ENCODE results near the gene PFN1.

The PFN1 gene

DNA sequence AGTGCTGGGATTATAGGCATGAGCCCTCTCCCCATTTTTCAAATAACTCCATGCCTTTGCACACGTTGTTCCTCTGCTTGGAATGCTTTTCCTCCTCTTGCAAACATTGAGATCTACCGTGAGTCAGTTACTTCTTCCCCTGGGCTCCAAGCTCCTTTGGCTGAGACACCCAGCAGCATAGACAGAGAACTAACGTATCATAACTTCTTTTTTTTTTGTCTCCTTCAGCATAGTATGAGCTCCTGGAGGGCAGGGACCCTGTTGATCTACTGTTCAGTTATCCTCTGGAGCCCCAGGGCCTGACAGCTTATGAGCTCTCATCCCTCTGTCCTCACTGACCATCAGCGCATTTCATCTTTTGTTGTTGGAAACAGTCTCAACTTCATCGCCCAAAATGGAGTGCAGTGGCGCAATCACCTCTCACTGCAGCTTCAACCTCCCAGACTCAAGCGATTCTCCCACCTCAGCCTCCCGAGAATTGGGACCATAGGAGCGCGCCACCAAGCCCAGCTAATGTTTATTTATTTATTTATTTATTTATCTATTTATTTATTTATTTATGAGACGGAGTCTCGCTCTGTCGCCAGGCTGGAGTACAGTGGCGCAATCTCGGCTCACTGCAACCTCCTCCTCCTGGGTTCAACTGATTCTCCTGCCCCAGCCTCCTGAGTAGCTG, 17.1 kb upstream of the PFN1 start:
- Histone ChIP-seq H3K27ac (no peak overlapping the region), H3K36me3 (peaks cover 24% of the 10 kb centered on the region), H3K27me3 (ENCODE audit: insufficient read depth, low read depth, severe bottlenecking) (no peaks in the 10 kb centered on the region), H3K4me3 (ENCODE audit: low read depth, low read length) (no peak overlapping the region), H3K9me3 (ENCODE audit: severe bottlenecking) (no peaks in the 10 kb centered on the region)
- DNase-seq = no peak
- TF ChIP-seq, protein P1, sequence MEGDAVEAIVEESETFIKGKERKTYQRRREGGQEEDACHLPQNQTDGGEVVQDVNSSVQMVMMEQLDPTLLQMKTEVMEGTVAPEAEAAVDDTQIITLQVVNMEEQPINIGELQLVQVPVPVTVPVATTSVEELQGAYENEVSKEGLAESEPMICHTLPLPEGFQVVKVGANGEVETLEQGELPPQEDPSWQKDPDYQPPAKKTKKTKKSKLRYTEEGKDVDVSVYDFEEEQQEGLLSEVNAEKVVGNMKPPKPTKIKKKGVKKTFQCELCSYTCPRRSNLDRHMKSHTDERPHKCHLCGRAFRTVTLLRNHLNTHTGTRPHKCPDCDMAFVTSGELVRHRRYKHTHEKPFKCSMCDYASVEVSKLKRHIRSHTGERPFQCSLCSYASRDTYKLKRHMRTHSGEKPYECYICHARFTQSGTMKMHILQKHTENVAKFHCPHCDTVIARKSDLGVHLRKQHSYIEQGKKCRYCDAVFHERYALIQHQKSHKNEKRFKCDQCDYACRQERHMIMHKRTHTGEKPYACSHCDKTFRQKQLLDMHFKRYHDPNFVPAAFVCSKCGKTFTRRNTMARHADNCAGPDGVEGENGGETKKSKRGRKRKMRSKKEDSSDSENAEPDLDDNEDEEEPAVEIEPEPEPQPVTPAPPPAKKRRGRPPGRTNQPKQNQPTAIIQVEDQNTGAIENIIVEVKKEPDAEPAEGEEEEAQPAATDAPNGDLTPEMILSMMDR (IDR thresholded peaks at IDR 0.05; ENCODE audit: low read depth, low read length) = no peak

DNA sequence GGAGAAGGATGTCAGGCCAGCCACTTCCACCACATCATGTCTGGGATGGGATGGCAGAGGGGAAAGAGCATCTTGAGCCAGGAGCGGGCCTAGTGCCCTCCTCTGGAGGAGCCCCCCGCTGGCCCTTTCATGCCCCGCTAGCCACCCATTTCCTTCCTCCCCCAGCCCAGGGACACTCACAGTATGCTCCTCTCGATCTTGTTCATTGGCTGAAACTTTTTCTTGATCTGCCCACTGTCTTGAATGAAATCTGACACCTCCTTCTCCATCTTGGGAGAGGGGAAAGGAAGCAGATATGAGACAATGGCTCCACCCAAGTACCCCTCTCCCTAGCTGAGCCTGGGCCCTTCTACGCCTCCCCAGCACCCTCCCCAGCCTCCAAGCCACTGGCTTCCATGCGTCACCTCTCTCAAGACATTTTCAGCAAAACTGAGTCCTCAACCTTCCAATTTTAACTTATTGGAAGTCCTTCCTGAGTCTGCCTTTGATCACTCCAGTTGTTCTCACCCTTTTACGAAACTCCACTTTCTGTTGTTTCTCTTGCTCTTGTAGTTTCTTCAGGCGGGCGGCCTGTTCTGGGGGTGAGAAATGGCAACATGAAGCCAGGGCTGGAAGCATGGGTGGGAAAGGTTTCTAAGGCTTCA, 12.1 kb upstream of the PFN1 start:
- no peak overlapping the region for H3K4me3 ChIP-seq (ENCODE audit: low read depth, low read length)
- H3K27me3 ChIP-seq (ENCODE audit: insufficient read depth, low read depth, severe bottlenecking) = no peaks in the 10 kb centered on the region
- no peak overlapping the region for H3K27ac ChIP-seq
- DNase-seq = no peak
- H3K9me3 ChIP-seq (ENCODE audit: severe bottlenecking) = no peaks in the 10 kb centered on the region
- peaks cover 12% of the 10 kb centered on the region for H3K36me3 ChIP-seq
- TF ChIP-seq, protein P1 (IDR thresholded peaks at IDR 0.05; ENCODE audit: low read depth, low read length) = no peak

DNA sequence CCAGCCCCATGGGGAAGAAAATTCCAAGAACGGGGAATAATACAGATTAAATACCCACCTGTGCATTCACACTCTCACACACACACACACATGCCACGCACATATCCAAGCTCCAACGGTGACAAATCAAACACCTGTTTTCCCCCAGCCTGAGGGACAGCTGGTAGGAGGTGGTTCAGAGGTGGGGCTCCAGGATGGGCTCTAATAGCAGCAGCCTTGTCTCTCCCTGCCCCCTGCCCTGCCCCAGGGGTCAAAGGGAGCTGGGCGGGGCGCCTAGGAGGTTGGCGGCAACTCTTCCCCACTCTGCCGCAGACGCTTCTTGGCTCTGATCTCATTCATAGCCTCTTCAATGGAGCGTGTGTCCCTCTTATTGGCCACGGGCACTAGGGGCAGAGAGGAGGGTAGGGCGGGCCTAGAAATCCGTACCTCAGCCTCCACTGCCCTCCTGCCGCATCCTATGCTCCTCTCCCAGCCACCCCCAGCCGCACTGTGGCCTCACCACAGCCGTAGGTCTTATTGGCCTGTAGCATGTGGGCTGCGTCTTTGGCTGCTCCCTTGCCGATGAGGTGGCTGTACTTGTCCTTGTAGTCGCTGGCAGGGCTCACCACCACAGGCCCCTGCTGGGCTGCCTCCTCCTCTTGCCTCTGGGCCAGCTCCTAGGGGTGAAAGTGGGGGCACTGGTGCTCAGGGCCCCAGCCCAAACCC, 11.1 kb upstream of the PFN1 start:
- H3K36me3 ChIP-seq = peaks cover 17% of the 10 kb centered on the region

DNA sequence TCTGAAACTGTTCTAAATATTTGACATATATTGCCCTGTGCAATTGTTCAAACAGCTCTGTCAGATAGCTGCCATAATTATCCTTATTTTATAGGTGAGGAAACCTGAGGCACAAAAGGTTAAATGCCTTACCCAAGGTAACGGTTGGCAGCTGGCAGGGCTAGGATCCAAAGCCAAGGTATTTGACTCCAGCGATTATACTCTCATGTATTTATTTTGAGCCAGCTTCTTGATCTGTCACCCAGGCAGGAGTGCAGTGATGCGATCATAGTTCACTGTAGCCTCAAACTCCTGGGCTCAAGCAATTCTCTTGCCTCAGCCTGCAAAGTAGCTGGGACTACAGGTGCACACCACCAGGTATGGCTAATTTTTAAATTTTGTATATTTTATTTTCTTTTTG, 9.8 kb upstream of the PFN1 start:
- Histone ChIP-seq H3K36me3 (peaks cover 21% of the 10 kb centered on the region), H3K27me3 (ENCODE audit: insufficient read depth, low read depth, severe bottlenecking) (no peaks in the 10 kb centered on the region), H3K4me3 (ENCODE audit: low read depth, low read length) (no peak overlapping the region), H3K27ac (no peak overlapping the region), H3K9me3 (ENCODE audit: severe bottlenecking) (no peaks in the 10 kb centered on the region)
- DNase-seq = no peak
- TF ChIP-seq, protein P1 (IDR thresholded peaks at IDR 0.05; ENCODE audit: low read depth, low read length) = no peak

More for the DNA sequence above, 11.1 kb upstream of the PFN1 start:
- no peaks in the 10 kb centered on the region for H3K9me3 ChIP-seq (ENCODE audit: severe bottlenecking)
- H3K27me3 ChIP-seq (ENCODE audit: insufficient read depth, low read depth, severe bottlenecking) = no peaks in the 10 kb centered on the region
- H3K27ac ChIP-seq = no peak overlapping the region
- TF ChIP-seq, protein P1 (IDR thresholded peaks at IDR 0.05; ENCODE audit: low read depth, low read length) = no peak
- DNase-seq = no peak
- no peak overlapping the region for H3K4me3 ChIP-seq (ENCODE audit: low read depth, low read length)

DNA sequence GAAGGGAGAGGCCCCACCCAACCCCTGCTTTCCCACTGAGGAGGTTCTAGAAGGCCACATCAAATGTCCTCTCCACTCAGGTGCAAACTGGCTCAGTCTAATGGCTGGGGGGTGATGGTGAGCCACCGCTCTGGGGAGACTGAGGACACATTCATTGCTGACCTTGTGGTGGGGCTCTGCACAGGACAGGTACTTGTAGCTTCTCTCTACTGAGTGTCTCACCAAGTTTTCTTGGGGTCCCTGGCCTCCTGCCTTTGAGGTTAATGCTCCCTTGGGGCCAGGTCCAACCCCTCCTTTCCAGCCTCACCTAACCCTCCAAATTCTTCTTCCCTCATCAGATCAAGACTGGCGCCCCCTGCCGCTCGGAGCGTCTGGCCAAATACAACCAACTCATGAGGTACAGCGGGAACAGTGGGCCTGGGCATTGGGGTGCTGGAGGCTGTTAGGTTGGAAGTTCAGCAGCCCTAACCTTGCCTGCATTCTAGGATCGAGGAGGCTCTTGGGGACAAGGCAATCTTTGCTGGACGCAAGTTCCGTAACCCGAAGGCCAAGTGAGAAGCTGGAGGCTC, 8.2 kb upstream of the PFN1 start:
- TF ChIP-seq, protein P1 (IDR thresholded peaks at IDR 0.05; ENCODE audit: low read depth, low read length) = no peak
- H3K27me3 ChIP-seq (ENCODE audit: insufficient read depth, low read depth, severe bottlenecking) = no peaks in the 10 kb centered on the region
- DNase-seq = no peak
- H3K27ac ChIP-seq = no peak overlapping the region
- peaks cover 23% of the 10 kb centered on the region for H3K36me3 ChIP-seq
- no peak overlapping the region for H3K4me3 ChIP-seq (ENCODE audit: low read depth, low read length)
- no peaks in the 10 kb centered on the region for H3K9me3 ChIP-seq (ENCODE audit: severe bottlenecking)
